IPS DF 19.7 (cell line): ENCODE results near the gene TEX55.
A peak's percentile ranks its signal among the peaks of the same experiment; 100 is the strongest.
"Not testable (repeated sequence)": the region's sequence is repeated elsewhere in the genome, so short reads cannot be mapped to it uniquely, and the experiment has no call there.

Experiments used
- DNase-seq: peaks from one replicate; pipeline ENCODE4 v3.0.0-alpha.2; 2013; ENCODE audit warnings: low read depth, low spot score

The TEX55 gene

GRCh38 chr3:119160361-119160760 is 14.4 kb downstream of the TEX55 start:
- DNase-seq, result no peak

GRCh38 chr3:119160815-119161214 is 14.8 kb downstream of the TEX55 start:
- no peak for DNase-seq

GRCh38 chr3:119161240-119161639 is 15.3 kb downstream of the TEX55 start:
- DNase-seq, result no peak

GRCh38 chr3:119164745-119165144 is 18.8 kb downstream of the TEX55 start:
- not testable (repeated sequence) for DNase-seq

GRCh38 chr3:119170821-119171220 is 24.9 kb downstream of the TEX55 start:
- no peak for DNase-seq

- DNase-seq, result peak; percentile 74
Observed at GRCh38 chr3:119173325-119173724, 27.4 kb downstream of the TEX55 start, which contains the start of gene UPK1B. TSS of gene UPK1B (plus strand) at chr3:119173598. CDS start at chr3:119186742, 13,144 bp downstream.

- no peak for DNase-seq
Observed at GRCh38 chr3:119175872-119176756, 30.1 kb downstream of the TEX55 start.

GRCh38 chr3:119176778-119177177 is 30.8 kb downstream of the TEX55 start:
- DNase-seq, result no peak

- no peak for DNase-seq
Observed at GRCh38 chr3:119177321-119177720, 31.4 kb downstream of the TEX55 start.

GRCh38 chr3:119181765-119182164 is 35.8 kb downstream of the TEX55 start:
- no peak for DNase-seq

- no peak for DNase-seq
Observed at GRCh38 chr3:119184111-119184510, 38.1 kb downstream of the TEX55 start.

- no peak for DNase-seq
Observed at GRCh38 chr3:119184796-119185570, 39.0 kb downstream of the TEX55 start.

GRCh38 chr3:119187266-119187665 is 41.3 kb downstream of the TEX55 start:
- no peak for DNase-seq

GRCh38 chr3:119191800-119192199 is 45.8 kb downstream of the TEX55 start:
- DNase-seq, result no peak

- DNase-seq, result no peak
Observed at GRCh38 chr3:119194237-119195150, 48.5 kb downstream of the TEX55 start.

GRCh38 chr3:119195151-119195476 is 49.1 kb downstream of the TEX55 start:
- no peak for DNase-seq

GRCh38 chr3:119195911-119196310 is 49.9 kb downstream of the TEX55 start:
- no peak for DNase-seq
